ENCODE data around the gene UNC5C. TPM values are rescaled to one million over a fixed set of nuclear protein-coding genes. Genes with fewer than 3 reads are reported as not detected.
"Not testable (repeated sequence)": the region's sequence is repeated elsewhere in the genome, so short reads cannot be mapped to it uniquely, and the experiment has no call there.

Gene UNC5C
- total RNA-seq, 1 experiment from 2014 or later = 11.3 TPM

- no peak for DNase-seq (ENCODE audit: low spot score)
These were observed 368.1 kb downstream of the UNC5C start for GRCh38 chr4:95180531-95181242.

- no peak for DNase-seq (ENCODE audit: low spot score)
These were observed 369.8 kb downstream of the UNC5C start for GRCh38 chr4:95178938-95179337.

GRCh38 chr4:95171377-95171776 lies 377.4 kb downstream of the UNC5C start:
- DNase-seq (ENCODE audit: low spot score) = not testable (repeated sequence)

- no peak for DNase-seq (ENCODE audit: low spot score)
These were observed 378.6 kb downstream of the UNC5C start for GRCh38 chr4:95170176-95170575.

GRCh38 chr4:95167805-95168204 lies 381.0 kb downstream of the UNC5C start:
- DNase-seq (ENCODE audit: low spot score) = peak; percentile 30

- peak; percentile 79 for DNase-seq (ENCODE audit: low spot score)
These were observed 382.7 kb downstream of the UNC5C start for GRCh38 chr4:95165926-95166524.

GRCh38 chr4:95162867-95163266 lies 385.9 kb downstream of the UNC5C start:
- no peak for DNase-seq (ENCODE audit: low spot score)

GRCh38 chr4:95161781-95162469 lies 386.8 kb downstream of the UNC5C start:
- no peak for DNase-seq (ENCODE audit: low spot score)

- DNase-seq (ENCODE audit: low spot score) = no peak
These were observed 389.4 kb downstream of the UNC5C start for GRCh38 chr4:95159384-95159783.

GRCh38 chr4:95158626-95159025 lies 390.1 kb downstream of the UNC5C start:
- DNase-seq (ENCODE audit: low spot score) = no peak

- DNase-seq (ENCODE audit: low spot score) = no peak
These were observed 390.7 kb downstream of the UNC5C start for GRCh38 chr4:95158045-95158444.

GRCh38 chr4:95157596-95157995 lies 391.2 kb downstream of the UNC5C start:
- DNase-seq (ENCODE audit: low spot score) = no peak

GRCh38 chr4:95156452-95156765 lies 392.4 kb downstream of the UNC5C start:
- DNase-seq (ENCODE audit: low spot score) = no peak

- peak; percentile 32 for DNase-seq (ENCODE audit: low spot score)
These were observed 392.9 kb downstream of the UNC5C start for GRCh38 chr4:95155759-95156451.

- DNase-seq (ENCODE audit: low spot score) = no peak
These were observed 395.6 kb downstream of the UNC5C start for GRCh38 chr4:95153182-95153581.

- DNase-seq (ENCODE audit: low spot score) = no peak
These were observed 397.5 kb downstream of the UNC5C start for GRCh38 chr4:95151255-95151654.

GRCh38 chr4:95142932-95143331 lies 405.8 kb downstream of the UNC5C start:
- DNase-seq (ENCODE audit: low spot score) = no peak

GRCh38 chr4:95141361-95141760 lies 407.4 kb downstream of the UNC5C start:
- no peak for DNase-seq (ENCODE audit: low spot score)

- not testable (repeated sequence) for DNase-seq (ENCODE audit: low spot score)
These were observed 409.3 kb downstream of the UNC5C start for GRCh38 chr4:95139424-95139823.

- DNase-seq (ENCODE audit: low spot score) = not testable (repeated sequence)
These were observed 414.8 kb downstream of the UNC5C start for GRCh38 chr4:95134016-95134415.

- DNase-seq (ENCODE audit: low spot score) = peak; percentile 95
These were observed 418.9 kb downstream of the UNC5C start for GRCh38 chr4:95129821-95130311.

- DNase-seq (ENCODE audit: low spot score) = no peak
These were observed 419.7 kb downstream of the UNC5C start for GRCh38 chr4:95129031-95129430.

All from H4 (cell line).